Measurements from ENCODE around the gene PTPN13.

The PTPN13 gene

DNA sequence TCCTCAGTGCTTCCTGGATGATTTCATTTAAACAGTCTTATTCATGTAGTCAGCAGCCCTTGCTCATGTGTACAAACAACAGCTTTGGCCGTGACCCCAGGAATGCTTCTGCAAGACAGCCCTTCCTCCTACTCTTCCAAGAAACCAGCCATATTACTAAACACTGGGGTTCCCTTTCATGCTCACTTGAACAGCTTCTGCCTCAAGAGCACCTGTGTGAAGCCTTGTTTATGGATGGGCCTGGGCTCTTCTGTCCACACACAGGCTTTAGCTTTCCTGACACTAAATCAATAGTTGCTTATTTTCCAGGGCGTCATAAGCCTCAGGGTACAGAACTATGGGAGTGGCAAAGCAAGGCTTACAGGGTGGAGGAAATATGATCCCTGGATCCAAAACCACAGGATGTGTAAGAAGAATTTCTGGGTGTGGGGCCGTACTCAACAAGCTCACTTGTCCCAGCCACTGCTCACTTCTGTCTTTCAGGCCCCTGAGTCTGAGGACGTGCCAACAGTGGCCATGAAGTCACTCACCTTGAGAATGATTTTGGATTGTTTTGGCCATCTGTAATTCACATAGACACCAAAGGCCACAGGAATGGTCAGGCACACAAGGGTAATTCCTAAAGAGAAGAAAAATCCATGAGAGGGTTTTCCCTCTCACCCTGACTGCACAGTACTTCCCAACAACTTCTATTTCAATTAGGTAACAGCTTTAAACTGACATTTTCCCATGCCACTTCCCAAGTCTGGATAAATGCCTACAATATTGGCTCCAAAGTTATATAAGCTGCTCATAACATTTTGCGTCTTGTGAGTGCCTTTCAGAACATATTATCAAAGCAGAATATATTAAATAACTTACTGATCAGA, 237.4 kb downstream of the PTPN13 start:
- no peak for DNase-seq

DNA sequence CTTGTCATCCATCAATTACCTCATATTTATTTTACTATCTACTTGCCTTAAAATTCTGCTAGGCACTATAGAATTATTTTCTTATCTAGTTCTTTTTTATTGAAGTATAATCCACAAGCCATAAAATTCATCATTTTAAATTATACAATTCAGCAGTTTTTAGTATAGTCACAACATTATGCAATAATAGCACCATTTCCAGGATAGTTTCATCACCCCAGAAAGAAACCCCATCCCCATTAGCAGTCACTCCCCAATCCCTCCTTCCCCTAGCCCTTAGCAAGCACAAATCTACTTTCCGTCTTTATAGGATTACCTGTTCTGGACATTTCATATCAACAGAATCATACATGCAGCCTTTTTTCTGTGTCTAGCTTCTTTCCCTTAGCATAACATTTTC, 239.5 kb downstream of the PTPN13 start:
- no peak for DNase-seq

DNA sequence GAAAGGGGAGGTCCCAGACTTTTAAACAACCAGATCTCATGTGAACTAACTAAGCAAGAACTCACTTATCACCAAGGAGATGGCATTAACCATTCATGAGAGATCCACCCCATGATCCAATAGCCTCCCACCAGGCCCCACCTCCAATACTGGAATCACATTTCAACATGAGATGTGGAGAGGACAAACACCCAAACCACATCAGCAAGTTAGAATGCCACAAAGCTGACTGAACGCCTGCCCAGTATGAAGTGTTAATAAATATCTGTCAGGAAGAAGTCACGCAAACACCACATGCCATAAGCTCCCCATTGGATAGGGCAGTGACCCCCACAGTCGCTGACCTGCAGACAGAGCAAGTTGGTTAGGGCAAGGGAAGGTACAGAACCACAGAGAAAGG, 240.8 kb downstream of the PTPN13 start:
- no peak for DNase-seq

DNA sequence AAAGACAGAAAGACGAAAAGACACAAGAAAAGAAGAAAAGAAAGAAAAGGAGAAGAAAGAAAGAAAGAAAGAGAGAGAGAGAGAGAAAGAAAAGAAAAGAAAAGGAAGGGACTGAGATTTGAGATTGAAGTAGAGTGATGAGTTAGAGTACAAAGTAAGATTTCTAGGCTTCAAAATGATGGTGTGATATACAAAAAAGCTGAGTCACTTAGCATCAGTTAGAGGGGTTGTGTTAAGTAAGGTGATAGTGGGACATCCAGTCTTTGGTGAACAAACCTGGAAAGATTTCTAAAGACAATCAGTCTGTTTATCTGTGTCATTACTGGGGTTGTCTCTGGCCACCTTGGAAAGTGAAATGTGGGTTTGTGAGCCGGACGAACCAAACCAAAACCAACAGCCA, 241.6 kb downstream of the PTPN13 start:
- DNase-seq: no peak

DNA sequence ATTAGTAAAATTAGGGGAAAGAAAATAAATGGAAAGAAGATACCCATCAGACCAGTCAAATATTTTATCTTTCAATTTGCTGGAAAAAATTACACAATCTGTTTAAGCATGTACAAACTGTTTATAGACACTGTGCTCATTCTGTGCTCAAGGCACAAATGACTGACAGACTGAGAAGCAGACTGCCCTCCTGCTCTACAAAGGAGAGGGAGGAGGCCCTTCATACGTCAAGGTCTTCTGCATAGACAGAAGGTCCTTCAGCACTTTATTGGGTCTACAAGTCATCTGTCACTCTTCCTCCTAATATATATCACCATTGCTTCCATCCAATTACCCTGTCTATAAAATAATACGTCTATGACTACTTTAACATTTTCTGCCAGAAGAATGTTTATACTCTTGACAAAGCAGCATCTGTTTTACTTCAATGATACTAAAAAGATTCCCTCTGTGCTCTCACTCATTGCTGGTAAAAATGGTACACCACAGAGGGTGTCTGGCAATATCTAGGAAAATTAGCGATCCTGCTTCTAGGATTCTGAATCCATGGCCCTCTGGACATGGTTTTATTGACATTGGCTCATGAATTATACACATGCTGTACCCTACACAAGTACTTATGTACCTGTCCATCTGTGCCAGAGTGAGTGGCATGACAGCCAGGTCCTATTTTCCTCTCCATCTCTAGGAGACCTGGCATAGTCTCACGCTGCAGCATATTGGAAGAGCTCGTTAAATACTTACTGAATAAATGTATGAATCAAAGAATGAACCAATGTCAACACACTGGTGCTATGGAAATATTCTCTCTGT, 243.8 kb downstream of the PTPN13 start:
- DNase-seq: no peak

DNA sequence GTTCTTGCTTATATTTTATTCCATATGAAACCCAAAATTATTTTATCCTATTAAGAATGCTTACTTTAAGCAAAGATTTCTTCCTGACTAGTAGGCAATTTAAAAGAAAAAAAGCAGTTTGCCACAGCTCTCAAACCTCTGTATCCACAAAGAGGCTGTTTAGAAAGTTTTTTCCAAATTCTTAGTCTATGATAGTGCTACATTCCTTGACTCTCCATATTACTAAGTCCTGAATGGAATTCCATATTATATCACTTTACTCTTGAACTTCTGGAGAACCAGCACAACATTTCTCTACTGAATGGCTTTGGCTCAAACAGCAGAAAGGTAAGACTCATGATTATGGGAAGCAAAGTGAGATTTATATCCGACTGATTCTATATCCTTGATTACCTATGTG, 246.7 kb downstream of the PTPN13 start:
- no peak for DNase-seq

DNA sequence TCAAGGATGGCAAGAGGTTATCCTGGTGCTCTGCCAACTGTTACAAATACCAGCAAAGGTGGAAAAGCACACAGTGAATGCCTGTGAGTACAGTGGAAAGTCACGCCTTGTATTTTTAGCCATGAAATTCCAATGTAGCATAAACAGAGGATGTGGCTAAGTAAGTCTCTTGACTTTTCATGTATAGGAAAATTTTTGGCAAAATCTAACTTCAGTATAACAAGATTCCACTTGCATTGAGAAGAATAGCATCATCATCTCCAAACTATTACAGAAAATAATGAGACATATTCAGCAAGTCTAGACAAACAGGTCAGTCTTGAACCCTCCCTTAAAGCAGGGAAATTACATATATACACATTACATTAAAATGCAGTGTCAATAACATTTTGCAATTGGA, 247.2 kb downstream of the PTPN13 start:
- DNase-seq: no peak

DNA sequence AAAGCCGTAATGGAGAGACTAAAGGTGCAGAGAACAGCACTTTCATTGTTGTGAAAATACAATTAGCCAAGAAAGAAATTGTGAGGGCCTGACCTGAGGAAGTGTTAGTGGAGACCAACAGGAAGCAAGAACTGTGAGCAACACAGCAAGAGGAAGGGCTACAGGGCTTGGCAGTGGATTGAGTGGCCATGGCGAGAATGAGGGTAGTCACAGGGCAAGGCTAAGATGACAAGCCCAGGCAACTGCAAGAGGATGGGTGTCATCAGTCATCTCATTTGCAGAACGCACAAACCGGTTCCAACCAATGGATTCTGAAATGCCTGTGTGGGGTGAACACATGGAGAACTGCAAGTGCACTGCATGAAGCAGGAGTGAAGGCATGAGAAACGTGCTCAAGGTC, 251.5 kb downstream of the PTPN13 start:
- DNase-seq: no peak

DNA sequence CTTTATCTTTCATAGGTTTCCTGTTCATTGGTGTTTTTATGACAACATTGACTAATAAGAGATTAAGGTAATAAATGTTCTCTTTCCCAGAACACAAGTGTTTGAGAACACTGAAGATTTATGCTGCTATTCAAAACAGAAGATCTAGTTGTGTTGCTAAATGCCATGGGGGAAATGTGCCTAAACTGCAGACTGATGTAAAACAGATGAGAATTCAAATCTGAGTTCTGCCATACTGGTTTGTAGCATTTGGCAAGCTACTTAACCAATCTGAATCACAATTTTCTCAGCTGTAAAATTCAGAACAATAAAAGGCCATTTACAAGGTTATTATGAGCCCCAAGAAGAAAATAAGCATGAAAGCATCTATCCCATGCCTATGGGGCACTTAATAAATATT, 252.8 kb downstream of the PTPN13 start:
- no peak for DNase-seq

DNA sequence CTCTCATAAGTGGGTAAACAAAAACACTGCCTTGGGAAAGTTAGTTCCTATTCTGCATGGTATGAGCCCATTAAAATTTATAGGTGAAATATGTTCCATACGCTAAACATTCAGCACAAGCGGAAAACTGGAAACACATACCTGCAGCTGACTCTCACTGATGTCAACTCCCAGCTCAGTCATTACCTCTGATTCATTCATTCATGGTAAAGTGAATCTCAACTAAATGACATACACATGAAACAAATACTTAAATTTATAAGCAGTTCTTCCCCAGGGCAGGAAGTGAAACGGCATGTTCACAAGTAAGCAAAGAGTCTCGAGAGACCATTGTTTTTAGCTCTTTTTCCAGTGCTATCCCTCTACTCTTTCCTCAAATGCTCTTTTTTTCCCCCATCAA, 253.5 kb downstream of the PTPN13 start:
- DNase-seq: no peak

DNA sequence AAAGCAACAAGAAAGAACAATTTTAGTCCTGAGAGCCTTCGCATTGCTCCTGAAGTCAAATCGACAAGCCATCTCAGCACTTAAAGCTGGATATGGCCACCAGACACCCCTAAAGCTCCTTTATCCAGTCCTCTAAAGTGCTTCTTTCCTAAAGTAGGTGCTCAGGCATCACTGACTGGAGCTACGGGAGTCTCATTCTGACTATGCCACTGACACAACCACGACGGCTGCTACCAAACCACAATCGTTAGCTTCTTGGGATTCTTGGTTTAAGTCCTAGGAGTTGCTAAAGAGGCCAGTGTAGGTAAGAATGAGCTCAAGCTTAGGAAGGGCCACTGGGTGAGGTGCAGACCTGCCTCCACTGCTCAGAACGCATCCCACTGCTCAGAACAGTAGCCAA, 254.0 kb downstream of the PTPN13 start:
- no peak for DNase-seq

DNA sequence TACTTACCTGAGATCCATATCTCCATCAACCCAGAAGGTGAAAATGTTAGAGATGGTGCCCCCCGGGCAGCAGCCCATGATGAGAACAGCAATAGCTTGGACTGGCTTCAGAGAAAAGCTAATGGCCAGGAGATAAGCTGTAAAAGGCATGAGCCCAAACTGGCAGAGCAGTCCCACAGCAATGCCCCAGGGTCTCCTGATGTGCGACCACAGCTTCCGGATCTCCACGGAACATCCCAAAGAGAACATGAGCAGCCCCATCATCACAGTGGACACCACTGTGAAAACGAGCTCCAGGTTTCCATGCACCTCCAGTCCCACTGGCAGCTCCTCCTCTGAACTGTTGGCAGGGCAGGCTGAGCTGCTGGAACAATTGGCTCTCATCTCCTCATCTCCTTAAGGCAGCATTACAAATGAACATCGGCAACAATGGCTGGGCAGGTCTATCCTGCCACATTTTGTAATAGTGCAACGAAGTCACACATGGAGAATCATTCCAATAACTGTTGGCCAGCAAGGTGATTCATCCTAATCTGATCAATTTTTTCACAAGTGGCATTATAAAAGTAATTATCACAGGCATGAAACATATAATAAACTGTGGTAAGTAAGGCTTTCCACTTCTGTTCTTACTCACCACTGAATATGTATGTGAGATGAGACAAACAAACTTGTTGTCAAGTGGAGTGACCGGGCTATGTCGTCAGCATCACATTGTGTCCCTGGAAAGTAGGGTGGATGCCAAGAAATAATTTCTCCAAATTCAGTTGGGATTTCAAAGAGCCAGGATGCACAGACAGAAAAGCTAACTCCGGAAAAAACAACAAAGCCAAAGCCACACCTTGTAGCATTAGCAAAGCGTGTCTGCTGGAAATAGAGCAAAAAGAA, 254.9 kb downstream of the PTPN13 start, which contains the start of gene SLC10A6:
Gene SLC10A6, minus strand, starts transcription at position 653 of the 888 bp plus-strand sequence. Its CDS starts 269 bp downstream, at position 384.
- DNase-seq: no peak

DNA sequence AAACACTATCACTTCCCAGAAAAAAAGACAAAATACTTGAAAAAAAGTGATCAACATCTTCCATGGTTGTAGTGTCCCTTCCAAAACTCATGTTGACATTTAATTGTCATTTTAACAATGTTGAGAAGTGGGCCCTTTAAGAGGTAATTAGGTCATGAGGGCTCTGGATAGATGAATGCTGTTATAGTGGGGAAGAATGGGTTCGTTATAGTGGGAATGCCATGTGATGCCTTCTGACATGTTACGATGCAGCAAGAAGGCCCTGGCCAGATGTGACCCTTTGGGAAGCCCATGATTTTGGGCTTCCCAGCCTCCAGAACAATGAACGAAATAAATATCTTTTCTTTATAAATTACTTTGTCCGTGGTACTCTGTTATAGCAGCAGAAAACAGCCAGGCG, 259.1 kb downstream of the PTPN13 start:
- no peak for DNase-seq

DNA sequence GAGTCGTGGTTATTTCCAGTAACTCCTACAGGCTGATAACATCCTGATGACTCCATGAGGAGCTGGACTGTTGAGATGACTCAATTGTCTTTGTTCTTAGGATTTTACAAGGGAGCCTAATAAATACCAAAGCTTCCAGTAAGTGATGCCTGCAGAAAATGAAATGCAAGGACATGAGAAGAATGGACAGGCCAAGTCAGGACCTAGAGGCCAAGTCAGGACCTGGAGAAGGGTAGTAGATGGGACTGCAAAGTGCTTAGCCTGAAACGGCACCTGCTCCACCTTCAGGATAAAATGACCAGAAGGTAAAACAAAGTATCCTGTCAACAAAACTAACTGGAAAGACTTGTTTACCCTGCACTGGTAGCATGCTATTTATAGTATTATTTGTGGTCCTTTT, 261.5 kb downstream of the PTPN13 start:
- DNase-seq: peak; percentile 9

DNA sequence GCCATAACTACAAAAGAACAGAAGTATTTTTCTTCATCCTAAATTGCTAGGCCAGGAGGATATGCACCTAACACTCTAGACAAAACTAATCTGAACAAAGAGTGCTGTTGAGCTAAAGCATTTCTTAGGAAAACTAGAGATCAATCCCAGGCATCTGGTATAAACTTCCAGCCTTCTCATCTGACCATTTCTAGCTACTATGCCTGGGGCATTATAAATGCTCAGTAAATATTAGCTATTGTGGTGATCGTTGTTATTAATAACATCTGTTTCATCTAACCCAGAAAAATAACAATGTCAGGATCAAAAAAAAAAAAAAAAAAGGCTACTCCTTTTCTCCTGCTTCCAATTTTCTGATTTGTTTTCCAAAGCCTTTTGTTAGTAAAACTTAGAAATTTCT, 262.8 kb downstream of the PTPN13 start:
- no peak for DNase-seq

DNA sequence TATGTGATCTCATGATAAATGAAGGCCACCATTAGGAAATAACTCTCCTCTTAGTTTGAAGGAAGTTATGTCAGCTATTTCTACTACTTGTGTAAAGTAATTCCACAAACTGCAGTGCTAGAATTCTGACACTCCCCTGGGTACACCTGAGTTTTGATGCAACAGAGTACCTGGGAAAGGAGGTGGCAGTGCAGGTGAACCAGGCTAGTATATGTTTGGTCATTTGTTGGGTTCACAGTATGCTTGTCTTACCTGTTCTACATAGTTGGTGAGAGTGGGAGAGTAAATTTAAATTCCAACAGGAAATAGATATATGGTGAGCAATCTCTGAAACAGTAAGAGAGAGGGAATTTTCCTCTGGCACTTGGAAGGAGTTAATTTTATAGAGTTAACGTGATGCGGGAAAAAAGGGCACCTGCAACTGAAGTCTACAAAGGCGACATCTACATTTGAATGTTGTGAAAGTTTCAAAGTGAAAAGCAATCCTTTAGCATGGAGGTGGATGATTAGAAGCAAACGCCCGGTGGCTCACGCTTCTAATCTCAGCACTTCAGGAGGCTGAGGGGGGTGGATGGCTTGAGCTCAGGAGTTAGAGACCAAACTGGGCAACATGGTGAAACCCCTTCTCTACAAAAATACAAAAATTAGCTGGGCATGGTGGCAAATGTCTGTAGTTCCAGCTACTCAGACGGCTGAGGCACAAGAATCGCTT, 263.4 kb downstream of the PTPN13 start:
- DNase-seq: no peak
